ENCODE results near the gene GSTM5. TPM values are rescaled to one million over a fixed set of nuclear protein-coding genes. Genes with fewer than 3 reads are reported as not detected.

GSTM5 gene
- total RNA-seq, 1 experiment from 2014 or later, result not detected

DNA sequence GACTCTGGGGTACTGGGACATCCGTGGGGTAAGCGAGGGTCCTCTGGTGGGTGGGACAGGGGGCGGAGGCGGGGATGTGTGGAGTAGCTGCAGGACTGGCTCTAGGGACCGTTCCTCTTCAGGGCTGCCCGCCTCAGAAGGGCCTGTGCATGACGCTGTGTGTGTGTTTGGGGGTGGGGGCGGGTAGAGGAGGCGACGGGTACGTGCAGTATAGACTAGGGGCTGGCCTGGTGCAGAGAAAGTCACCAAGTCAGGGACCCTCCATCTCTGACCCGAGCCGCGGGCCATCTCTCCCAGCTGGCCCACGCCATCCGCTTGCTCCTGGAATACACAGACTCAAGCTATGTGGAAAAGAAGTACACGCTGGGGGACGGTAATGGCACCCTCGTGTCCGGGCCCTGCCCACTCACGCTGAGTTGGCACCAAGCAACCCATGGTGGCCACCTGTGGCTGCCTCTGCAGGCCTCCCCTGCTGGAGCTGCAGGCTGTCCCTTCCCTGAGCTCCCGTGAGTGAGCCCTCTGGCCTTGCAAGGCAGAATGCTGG lies 342 bp downstream of the GSTM5 start:
- Histone ChIP-seq H2AFZ (ENCODE audit: low read length) (no peak overlapping the region), H3K79me1 (ENCODE audit: insufficient read depth, low read depth, low read length, poor library complexity, severe bottlenecking) (no peaks in the 10 kb centered on the region)

More for the DNA sequence above, 342 bp downstream of the GSTM5 start:
- H3K4ac ChIP-seq (ENCODE audit: low read depth, low read length), result no peak overlapping the region
- Mint-ChIP-seq H3K9me3 (peaks cover 16 to 21% of the 10 kb centered on the region in 2 experiments), H3K36me3 (ENCODE audit: insufficient read depth in 1 of 3, low read depth in 3 of 3) (peaks cover 6 to 16% (median 8%) of the 10 kb centered on the region in 3 experiments; a peak in 5 of 7 replicates), H3K27ac (no peak overlapping the region), H3K4me1 (no peaks in the 10 kb centered on the region), H3K27me3 (ENCODE audit: low read depth) (peaks cover 14% of the 10 kb centered on the region), H3K4me3 (no peak overlapping the region)
- H3K18ac ChIP-seq (ENCODE audit: insufficient read length, low read depth, low read length), result no peak overlapping the region
- no peak overlapping the region for H2BK15ac ChIP-seq (ENCODE audit: low read depth, low read length)
- H3K9ac ChIP-seq (ENCODE audit: extremely low read depth, insufficient read length, low read length), result no peak overlapping the region
- H4K5ac ChIP-seq (ENCODE audit: insufficient read length, low read depth, low read length), result no peak overlapping the region
- no peak overlapping the region for H3K56ac ChIP-seq (ENCODE audit: insufficient read length, low read depth, low read length)
- H4K8ac ChIP-seq (replicated peaks; ENCODE audit: insufficient read length, low read depth, low read length), result no peak overlapping the region
- no peak overlapping the region for H3K27ac ChIP-seq (ENCODE audit: insufficient read length, low read depth, low read length)
- H3K4me1 ChIP-seq (ENCODE audit: insufficient read depth, low read length), result no peaks in the 10 kb centered on the region
- no peaks in the 10 kb centered on the region for H3K79me2 ChIP-seq (ENCODE audit: insufficient read depth, low read length)
- H4K20me1 ChIP-seq (ENCODE audit: control insufficient read depth, insufficient read depth, insufficient read length), result no peaks in the 10 kb centered on the region
- TF ChIP-seq CTCF (conservative IDR thresholded peaks at IDR 0.05), result no peak
- no CpG with 5 or more reads among the region's 22 CpGs for WGBS (ENCODE audit: extremely low coverage, insufficient read length, low lambda C conversion rate)
- H3K4me2 ChIP-seq (ENCODE audit: insufficient read depth, insufficient read length, low read length), result no peak overlapping the region
- H3T11ph ChIP-seq (ENCODE audit: low read length), result no peak overlapping the region
- no peaks in the 10 kb centered on the region for H3K9me3 ChIP-seq (ENCODE audit: control insufficient read depth, low read depth, low read length)
- DNase-seq, result no peak
- no peak overlapping the region for H3K14ac ChIP-seq (ENCODE audit: insufficient read depth, low read length)
- no peak overlapping the region for H2BK120ac ChIP-seq (ENCODE audit: low read depth, low read length, poor library complexity, severe bottlenecking)
- no peaks in the 10 kb centered on the region for H3K23me2 ChIP-seq (ENCODE audit: insufficient read length, low read depth, low read length, poor library complexity, severe bottlenecking)
- H2BK5ac ChIP-seq (ENCODE audit: insufficient read length, low read length), result no peak overlapping the region
- H2AK5ac ChIP-seq (ENCODE audit: insufficient read length, low read length), result no peak overlapping the region
- no peak overlapping the region for H2BK12ac ChIP-seq (ENCODE audit: insufficient read length, low read depth, low read length)
- no peak overlapping the region for H3K23ac ChIP-seq (ENCODE audit: insufficient read length, low read depth, low read length)
- H3K27me3 ChIP-seq (ENCODE audit: insufficient read depth, low read length), result no peaks in the 10 kb centered on the region; the same call in 1 of the 2 replicates
- no peak overlapping the region for H4K91ac ChIP-seq (ENCODE audit: insufficient read length, low read depth, low read length)
- no peak overlapping the region for H2BK20ac ChIP-seq (ENCODE audit: low read depth, low read length, poor library complexity, severe bottlenecking)

Data from H9 (cell line).